GM12865 (cell line): Measurements from ENCODE around the gene PRKCE.

ENCODE experiments used
- DNase-seq: peaks from one replicate; pipeline ENCODE4 v3.0.0; 2010; ENCODE audit warnings: low read depth
- H3K4me3 ChIP-seq: 2 replicates; pipeline ENCODE4 v1.5.1; 2011; ENCODE audit warnings: mild to moderate bottlenecking, low read depth, low read length, control low read depth
- CTCF ChIP-seq: IDR thresholded peaks from 2 replicates; pipeline ENCODE4 v1.5.1; 2011; ENCODE audit warnings: low read length, control low read depth, low read depth, inconsistent platforms; ENCODE audit not compliant: insufficient read depth; ENCODE audit errors: missing control alignments

PRKCE gene

GRCh38 chr2:45957533-45958227, 306.2 kb downstream of the PRKCE start:
- no peak for TF ChIP-seq CTCF
- no peak overlapping the region for H3K4me3 ChIP-seq
- no peak for DNase-seq

- no peak for DNase-seq
- no peak for TF ChIP-seq CTCF
- H3K4me3 ChIP-seq: no peak overlapping the region
Observed at GRCh38 chr2:45960057-45960863, 308.8 kb downstream of the PRKCE start.

- DNase-seq: no peak
- H3K4me3 ChIP-seq: no peak overlapping the region
- no peak for TF ChIP-seq CTCF
Observed at GRCh38 chr2:45962177-45962921, 310.9 kb downstream of the PRKCE start.

GRCh38 chr2:45963816-45964215, 312.3 kb downstream of the PRKCE start:
- H3K4me3 ChIP-seq: no peak overlapping the region
- no peak for TF ChIP-seq CTCF
- no peak for DNase-seq

DNA sequence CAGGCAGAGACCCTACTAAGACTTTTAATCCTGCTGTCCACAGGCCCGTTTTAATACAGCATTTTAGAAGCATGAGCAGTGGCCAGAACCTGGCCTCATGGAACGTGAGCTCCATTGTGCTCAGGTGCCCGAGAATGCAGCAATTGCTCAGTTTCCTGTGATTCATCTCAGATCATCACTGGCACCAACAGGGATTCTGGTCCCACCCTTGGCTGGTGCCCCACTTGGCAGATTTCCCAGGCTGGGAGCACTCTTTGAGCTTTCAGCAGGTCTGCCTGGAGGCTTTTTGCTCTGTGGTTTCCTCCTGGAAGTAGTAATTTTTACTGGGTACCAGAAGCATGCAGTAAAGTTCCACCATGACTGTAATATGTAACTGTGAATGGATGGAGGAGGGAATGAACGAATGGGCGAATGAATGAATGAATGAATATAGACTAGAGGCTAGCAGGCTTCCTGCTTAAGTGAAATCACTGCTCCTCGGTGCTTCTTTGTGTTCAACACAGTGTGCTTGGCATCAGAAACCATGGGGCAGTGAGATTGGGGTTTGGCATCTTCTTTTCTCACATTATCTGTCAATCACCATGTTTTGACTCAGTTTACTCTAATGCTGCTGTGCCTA, 312.9 kb downstream of the PRKCE start:
- H3K4me3 ChIP-seq: no peak overlapping the region
- no peak for DNase-seq
- no peak for TF ChIP-seq CTCF

DNA sequence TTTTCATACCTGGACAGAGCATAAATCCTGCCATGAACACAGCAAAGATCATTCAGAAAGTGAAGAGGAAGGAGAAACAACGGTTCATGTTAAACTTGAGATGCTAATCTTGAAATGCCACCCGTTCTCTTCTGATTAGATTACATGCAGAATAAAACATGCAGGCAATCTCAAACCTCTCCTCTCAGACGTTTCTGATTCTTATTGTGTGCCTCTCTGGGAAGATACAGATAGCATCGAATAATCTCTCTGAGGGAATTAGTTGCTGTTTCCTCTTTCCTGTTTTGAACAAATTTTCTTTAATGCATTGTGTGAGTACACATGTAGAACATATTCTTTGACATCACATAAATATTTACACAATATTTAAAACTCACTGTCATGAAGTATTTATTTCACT, 313.4 kb downstream of the PRKCE start:
- no peak for DNase-seq
- no peak overlapping the region for H3K4me3 ChIP-seq
- TF ChIP-seq CTCF: no peak
